A673 (cell line): ENCODE measurements around the gene ANKRD34A.

Source experiments
- CTCF ChIP-seq: fragments of 300-800, 200-600 bp; sonication (generic); conservative IDR thresholded peaks from 2 replicates; pipeline ENCODE4 v1.5.1; 2017; ENCODE audit warnings: low read depth, mild to moderate bottlenecking, antibody characterized with exemption, low read length, moderate library complexity, mixed read lengths
- EZH2 ChIP-seq: fragments of 200-600 bp; sonication (generic); IDR thresholded peaks from 2 replicates; pipeline ENCODE4 v1.6.1; 2017; ENCODE audit warnings: borderline replicate concordance, low read depth, mild to moderate bottlenecking, mixed read lengths, antibody characterized with exemption, low read length; ENCODE audit not compliant: poor library complexity, severe bottlenecking

GRCh38 chr1:145996433-145997015, 32.1 kb upstream of the ANKRD34A start, which contains the start of gene TXNIP:
- TF ChIP-seq CTCF, result no peak
- no peak for TF ChIP-seq EZH2
